LNCAP (cell line): Measurements from ENCODE around the gene TMEM132D.

Experiments
- TF ChIP-seq, protein P1 (sequence below): fragments of 450-650 bp; IDR thresholded peaks from 2 replicates; pipeline ENCODE4 v1.5.1; 2017; ENCODE audit warnings: mild to moderate bottlenecking

The TMEM132D gene

DNA sequence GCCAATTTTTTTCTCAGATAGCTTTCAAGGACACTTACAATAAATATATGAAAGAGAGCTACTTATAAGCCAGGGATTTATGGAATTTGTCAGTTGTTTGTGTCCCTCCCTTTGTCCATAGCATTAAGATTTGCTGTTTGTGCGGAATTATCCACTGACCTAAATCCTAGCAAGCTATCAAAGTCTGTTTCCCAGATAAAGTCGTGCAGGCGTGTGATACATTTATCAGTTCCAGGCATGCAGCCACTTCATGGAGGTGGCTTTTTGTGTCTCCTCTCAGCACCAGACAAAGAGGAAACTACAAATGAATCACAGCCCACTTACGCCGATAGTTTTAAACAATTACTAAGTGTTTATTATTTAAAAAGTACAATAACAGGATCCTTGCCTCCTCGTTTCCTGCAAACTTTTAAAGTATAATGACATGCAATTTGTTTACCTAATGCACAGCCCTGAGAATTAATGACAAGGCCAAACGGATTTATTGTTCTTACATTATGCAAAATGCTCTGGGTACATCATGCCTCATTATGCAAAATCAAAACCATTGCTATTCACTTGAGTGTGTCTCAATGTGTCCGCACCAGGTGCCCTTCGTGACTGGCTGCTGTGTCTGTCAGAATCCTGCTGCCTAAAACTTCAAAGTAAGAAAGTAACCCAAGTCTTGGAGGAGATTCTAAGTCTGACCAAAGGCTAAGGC lies 627.3 kb downstream of the TMEM132D start:
- TF ChIP-seq, protein P1, sequence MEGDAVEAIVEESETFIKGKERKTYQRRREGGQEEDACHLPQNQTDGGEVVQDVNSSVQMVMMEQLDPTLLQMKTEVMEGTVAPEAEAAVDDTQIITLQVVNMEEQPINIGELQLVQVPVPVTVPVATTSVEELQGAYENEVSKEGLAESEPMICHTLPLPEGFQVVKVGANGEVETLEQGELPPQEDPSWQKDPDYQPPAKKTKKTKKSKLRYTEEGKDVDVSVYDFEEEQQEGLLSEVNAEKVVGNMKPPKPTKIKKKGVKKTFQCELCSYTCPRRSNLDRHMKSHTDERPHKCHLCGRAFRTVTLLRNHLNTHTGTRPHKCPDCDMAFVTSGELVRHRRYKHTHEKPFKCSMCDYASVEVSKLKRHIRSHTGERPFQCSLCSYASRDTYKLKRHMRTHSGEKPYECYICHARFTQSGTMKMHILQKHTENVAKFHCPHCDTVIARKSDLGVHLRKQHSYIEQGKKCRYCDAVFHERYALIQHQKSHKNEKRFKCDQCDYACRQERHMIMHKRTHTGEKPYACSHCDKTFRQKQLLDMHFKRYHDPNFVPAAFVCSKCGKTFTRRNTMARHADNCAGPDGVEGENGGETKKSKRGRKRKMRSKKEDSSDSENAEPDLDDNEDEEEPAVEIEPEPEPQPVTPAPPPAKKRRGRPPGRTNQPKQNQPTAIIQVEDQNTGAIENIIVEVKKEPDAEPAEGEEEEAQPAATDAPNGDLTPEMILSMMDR: no peak

- TF ChIP-seq, protein P1: no peak
Measured at GRCh38 chr12:129269756-129270495, 633.9 kb downstream of the TMEM132D start.

GRCh38 chr12:129258781-129259318 lies 645.0 kb downstream of the TMEM132D start:
- TF ChIP-seq, protein P1: no peak

DNA sequence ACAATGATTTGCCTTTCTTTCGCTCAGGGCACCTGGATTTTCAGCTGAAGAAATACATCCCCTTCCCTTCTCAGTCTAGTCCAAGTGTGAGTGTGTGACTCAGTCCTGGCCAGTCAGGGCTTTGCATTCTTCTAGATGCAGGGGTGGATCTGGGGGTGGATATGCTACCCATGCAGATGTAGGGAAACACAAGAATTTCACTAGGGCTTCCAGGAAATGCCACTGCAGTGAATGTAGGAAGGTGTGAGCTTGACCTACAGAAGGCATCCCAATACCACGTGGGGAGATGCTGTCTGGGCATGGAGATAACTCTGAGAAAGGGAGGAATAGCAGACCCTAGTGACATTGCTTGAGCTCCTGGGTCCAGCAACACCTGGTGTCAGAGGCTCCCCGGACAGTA lies 646.3 kb downstream of the TMEM132D start:
- TF ChIP-seq, protein P1: no peak

GRCh38 chr12:129246630-129247029 lies 657.2 kb downstream of the TMEM132D start:
- TF ChIP-seq, protein P1: no peak

DNA sequence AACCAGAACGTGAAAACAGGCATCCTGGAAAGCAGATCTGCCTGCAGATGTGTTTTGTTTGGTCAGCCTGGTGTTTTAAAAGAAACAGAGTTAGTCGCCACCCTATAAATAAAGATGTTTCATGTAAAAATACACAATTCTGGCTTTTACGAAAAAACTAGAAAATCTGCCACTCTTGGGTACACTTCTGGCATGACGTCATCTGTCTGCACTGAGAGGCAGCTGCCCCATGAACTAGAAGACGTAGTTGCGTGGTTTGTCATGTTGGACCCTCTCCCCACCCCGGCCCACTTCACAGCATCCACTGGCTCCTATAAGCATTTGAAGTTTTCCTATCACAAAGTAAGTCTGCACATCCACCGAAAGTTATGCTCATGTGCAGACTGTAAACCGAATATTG lies 658.1 kb downstream of the TMEM132D start:
- TF ChIP-seq, protein P1: no peak

- TF ChIP-seq, protein P1: no peak
Measured at GRCh38 chr12:129241852-129242251, 662.0 kb downstream of the TMEM132D start.
